ENCODE data around the gene CHMP6.

DNA sequence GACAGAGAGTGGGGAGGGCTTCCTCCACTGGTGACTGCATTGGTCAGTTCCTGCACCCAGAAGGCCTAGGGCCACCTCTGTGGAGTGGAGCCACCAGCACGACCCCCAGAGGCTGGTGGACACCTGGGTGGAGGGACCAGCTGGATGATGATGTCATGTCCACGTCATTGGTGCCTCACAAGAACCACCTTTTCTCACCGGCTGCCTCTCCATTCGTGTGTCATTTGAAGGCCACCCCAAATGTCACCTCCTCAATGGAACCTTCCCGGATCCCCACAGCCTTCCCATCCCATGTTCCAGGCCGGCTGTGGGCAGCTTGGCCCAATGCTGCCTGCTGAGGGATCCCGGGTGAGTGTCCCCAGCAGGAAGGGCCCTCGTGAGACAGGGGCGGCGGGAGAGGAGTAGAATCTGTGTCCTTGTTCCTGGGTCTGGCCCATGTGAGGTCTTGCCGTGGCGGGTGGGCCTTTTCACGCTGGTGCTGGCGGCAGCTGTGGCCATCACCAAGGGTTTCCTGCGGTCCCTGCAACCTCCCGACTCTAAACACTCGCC lies 9.1 kb upstream of the CHMP6 start:
- TF ChIP-seq POLR2A (IDR thresholded peaks at IDR 0.05) (no peak), EP300 (IDR thresholded peaks at IDR 0.05) (no peak)
- TF ChIP-seq, protein P1, sequence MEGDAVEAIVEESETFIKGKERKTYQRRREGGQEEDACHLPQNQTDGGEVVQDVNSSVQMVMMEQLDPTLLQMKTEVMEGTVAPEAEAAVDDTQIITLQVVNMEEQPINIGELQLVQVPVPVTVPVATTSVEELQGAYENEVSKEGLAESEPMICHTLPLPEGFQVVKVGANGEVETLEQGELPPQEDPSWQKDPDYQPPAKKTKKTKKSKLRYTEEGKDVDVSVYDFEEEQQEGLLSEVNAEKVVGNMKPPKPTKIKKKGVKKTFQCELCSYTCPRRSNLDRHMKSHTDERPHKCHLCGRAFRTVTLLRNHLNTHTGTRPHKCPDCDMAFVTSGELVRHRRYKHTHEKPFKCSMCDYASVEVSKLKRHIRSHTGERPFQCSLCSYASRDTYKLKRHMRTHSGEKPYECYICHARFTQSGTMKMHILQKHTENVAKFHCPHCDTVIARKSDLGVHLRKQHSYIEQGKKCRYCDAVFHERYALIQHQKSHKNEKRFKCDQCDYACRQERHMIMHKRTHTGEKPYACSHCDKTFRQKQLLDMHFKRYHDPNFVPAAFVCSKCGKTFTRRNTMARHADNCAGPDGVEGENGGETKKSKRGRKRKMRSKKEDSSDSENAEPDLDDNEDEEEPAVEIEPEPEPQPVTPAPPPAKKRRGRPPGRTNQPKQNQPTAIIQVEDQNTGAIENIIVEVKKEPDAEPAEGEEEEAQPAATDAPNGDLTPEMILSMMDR (IDR thresholded peaks at IDR 0.05): no peak
